SH-SY5Y (cell line): ENCODE results near the gene ZNF346.

Experiments
- GATA2 ChIP-seq: IDR thresholded peaks from 2 replicates; pipeline ENCODE4 v1.6.1; 2011; ENCODE audit warnings: mild to moderate bottlenecking, low read depth, low read length
- GATA3 ChIP-seq: IDR thresholded peaks from 2 replicates; pipeline ENCODE4 v1.6.1; 2011; ENCODE audit warnings: low read depth, mild to moderate bottlenecking, low read length, moderate library complexity

- TF ChIP-seq GATA2: no peak
- TF ChIP-seq GATA3: no peak
Measured at GRCh38 chr5:177025101-177025601, 2.7 kb downstream of the ZNF346 start.
